HG03460 (cell line): ENCODE measurements around the gene FIGLA.

Experiments used
- ATAC-seq: cut with Tn5 transposase; IDR thresholded peaks from one replicate; pipeline ENCODE4 v1.9.1; 2021; ENCODE audit not compliant: unreplicated experiment

The FIGLA gene, protein sequence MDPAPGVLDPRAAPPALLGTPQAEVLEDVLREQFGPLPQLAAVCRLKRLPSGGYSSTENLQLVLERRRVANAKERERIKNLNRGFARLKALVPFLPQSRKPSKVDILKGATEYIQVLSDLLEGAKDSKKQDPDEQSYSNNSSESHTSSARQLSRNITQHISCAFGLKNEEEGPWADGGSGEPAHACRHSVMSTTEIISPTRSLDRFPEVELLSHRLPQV

GRCh38 chr2:70790136-70790828, at the start of gene FIGLA:
Gene FIGLA, minus strand, starts transcription at chr2:70790643. Its CDS starts 5 bp downstream, at chr2:70790638.
- no peak for ATAC-seq

- no peak for ATAC-seq
Observed at GRCh38 chr2:70837980-70838925, 47.8 kb upstream of the FIGLA start.

DNA sequence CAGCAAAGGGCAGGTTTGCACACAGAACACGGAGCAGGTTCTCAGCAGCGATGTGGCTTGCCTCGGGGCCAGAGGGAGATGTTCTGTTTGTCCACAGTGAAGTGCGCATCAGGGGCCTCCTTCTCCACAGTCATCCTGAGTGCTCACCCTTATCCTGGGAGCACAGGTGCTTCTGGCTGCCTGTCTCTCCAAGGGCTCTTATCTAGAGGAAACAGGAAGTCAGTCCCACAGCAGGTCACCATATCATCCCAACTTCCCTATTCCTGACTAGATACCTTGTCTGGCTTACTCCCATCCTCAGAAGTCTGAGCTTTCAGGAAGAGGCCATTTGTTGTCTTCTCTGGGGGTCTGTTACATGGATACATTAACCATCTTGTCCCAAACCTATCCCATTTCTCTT, 45.2 kb upstream of the FIGLA start, which contains the start of gene CD207:
CD207 (minus strand) TSS at position 174 of the 400 bp plus-strand sequence; CDS start at position 134, 40 bp downstream.
- ATAC-seq, result no peak

- no peak for ATAC-seq
Observed at GRCh38 chr2:70834881-70835280, 44.4 kb upstream of the FIGLA start.

DNA sequence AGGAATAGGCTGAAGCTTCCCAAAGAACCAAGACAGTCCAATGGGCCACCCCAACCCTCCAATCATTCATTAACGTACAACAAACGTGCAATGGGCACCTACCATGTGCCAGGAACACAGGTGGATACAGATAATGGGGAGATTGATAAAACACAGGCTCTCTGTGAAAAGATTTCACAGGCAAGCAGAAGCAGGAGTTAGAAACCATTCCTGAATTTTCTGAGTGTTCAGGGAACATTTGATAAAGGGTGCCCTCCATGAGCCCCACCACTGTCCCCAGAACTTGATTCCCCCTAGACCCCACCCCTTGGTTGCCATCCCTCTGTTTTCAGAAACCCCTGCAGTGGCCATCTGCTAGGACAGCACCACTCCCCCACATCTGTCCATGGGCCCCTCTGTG, 43.7 kb upstream of the FIGLA start:
- ATAC-seq, result no peak

DNA sequence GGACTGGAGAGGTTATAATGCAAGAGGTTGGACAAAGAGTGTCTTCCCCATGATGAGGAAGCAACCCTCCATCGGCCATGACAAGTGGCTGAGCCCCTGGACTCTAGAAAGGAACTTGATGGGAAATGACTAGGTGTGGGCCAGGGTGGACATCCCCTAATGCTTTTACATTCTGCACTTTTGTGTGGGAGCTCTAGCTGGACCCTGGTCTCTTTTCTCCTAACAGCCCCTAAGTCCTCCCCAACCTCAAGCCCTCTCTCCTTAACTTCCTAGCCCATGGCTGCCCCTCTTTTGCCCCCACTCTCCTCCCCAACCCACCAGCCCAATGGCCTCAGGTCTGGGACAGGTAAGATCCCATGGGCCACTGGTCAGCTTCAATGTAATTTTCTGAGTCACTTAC, 42.8 kb upstream of the FIGLA start:
- no peak for ATAC-seq

- no peak for ATAC-seq
Observed at GRCh38 chr2:70832386-70832785, 41.9 kb upstream of the FIGLA start.

DNA sequence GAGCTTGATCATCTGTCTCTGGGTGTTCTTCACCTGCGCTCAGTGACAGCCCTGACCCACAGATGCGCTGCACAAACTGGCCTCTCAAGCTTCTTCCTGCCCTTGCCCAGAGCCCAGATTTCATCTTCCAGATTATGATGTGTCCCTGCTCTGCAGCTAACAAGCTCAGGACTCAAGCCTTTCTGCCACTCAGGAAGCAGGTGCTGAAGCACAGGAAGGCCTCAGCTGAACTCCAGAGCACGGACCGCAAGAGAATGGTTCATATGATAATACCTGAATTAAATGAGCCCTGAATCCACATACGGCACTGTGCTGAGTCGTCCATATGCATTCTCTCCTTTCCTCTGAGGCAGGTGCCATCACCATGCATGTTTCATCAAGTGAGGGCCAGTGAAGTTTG, 41.4 kb upstream of the FIGLA start:
- no peak for ATAC-seq

DNA sequence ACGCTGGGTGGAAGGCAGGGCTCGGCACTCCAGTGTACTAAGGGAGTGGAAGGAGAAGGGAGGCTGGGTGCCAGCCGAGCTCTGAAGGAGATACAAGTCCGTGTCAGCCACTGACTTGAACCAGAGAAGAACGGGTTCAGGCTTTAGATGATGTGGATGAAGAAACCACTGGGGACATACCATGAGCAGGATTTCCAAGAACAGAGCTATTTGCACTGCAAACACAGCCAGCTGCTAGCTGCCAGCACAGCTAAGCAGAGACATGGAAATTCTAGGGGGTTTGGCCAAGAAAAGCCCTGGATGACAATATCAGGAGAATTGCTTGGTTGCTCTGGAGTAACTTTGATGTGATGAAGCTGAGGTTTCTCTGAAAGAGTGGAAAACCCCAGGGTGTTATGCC, 39.9 kb upstream of the FIGLA start:
- no peak for ATAC-seq

DNA sequence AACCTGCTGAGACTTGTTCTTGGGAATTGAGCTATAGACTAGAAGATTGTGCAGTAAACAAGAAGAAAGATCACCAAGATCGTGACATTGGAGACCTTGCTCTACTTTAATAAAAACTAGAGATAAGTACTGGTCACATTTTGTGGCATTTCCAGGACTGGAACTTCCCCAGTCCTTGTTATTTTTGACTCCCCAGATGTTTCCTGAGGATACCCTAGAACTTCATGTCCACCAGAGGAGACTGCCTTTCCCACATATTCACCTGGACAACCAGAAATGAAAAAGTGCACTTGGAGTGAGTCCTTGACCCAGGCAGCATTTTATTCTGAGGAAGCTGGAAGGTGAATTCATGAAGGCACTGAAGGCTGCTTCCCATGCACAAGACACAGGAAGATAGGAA, 39.5 kb upstream of the FIGLA start:
- no peak for ATAC-seq

DNA sequence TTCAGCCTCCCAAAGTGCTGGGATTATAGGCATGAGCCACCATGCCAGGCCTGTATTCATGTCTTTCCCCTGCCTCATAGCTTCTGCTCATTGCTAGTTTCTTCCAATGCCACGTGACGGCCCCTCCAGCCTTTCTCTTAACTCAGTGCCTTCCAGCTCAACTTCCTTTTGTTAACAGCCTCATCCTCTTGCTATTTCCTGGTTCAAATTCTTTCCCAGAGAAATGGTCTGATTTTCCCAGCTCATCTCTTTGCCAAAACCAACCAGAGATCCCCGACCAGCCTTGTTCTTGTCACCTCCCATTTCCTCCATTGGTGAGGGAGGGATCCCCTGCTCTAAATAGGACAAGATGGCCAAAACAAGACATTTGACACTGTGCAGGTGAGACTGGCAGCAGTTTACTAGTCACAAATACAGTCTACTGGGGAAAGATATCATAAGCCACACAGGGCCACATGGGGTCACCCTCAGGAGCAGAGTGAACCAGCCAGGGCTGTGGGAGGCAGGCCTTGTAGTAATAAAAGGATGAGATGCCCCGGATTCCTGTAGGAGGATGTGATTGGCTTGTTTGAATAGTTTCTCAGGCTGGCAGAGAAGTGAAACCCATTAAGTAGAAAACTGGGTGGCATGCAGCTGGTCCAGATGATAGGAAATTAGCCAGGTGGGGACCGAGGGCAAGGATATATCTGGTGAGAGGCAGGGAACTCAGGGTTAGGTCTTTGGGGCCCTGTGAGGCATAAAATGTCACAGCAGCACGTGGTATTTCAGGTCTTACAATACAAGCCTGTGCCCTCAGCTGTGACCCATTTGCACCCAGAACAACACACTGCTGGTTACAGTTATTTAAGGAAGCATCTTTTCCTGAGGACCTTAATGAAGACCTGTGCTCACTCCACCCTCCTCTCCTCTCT, 38.7 kb upstream of the FIGLA start:
- ATAC-seq, result no peak

GRCh38 chr2:70828115-70828514, 37.7 kb upstream of the FIGLA start:
- no peak for ATAC-seq

DNA sequence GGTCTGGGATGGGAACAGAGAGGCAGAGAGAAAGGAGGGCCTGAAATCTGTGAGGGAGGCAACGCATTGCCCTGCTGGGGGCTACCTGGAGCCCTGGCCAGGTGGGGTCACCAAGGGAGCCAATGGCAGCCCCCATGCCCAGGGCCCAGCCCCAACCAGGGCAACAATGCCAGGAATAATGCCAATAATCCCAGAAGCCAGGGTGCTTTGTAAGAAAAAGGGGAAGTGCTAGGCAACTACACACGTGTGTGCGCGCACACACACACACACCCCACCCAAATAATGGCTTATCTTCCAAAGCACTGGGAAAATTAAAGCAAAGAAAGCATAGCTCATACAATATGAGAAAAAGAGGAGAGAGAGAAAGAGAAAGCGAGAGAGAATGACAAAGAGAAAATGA, 36.9 kb upstream of the FIGLA start:
- no peak for ATAC-seq

GRCh38 chr2:70826696-70827350, 36.4 kb upstream of the FIGLA start:
- ATAC-seq, result no peak

- no peak for ATAC-seq
Observed at GRCh38 chr2:70823249-70823648, 32.8 kb upstream of the FIGLA start.

DNA sequence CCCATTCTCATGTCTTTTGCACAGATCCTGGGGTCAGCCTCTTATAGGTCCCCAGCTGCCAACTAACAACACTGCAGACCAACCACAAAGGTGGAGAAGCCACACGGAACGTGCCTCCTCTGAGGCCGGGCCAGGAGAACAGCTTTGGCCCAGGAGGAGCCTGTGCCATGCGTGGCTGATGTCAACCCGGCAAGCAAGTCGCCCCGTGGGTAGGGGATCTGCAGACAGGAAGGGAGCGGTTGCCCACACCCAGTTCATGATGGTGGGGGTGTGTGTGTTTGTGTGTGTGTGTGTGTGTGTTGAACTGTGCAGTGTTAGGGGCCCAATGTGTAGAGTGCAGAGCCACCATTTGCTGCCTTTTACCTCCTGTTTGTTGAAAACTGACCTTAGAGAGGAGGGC, 32.4 kb upstream of the FIGLA start:
- no peak for ATAC-seq

DNA sequence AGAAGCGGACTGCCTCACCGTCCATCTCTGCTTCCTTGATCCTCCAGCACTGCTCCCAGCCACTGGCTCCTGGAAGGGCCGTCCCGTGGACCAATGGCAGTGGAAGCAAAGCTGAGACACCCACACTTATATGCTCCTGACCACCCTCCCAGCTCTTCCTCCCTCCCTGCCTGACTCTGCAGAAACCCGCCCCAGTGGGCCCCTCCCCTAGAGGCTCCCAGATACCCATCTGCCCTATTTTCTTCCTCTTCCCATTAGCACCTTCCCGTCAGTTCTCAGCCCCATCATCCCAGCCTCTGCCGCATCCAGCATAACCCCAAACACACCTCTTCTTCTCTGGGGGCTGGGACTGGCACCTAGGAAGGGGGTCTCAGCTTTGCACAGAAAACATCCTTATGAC, 30.1 kb upstream of the FIGLA start, which contains the start of gene CLEC4F:
CLEC4F (minus strand) TSS at position 101 of the 400 bp plus-strand sequence; CDS start at position 25, 76 bp downstream.
- no peak for ATAC-seq

DNA sequence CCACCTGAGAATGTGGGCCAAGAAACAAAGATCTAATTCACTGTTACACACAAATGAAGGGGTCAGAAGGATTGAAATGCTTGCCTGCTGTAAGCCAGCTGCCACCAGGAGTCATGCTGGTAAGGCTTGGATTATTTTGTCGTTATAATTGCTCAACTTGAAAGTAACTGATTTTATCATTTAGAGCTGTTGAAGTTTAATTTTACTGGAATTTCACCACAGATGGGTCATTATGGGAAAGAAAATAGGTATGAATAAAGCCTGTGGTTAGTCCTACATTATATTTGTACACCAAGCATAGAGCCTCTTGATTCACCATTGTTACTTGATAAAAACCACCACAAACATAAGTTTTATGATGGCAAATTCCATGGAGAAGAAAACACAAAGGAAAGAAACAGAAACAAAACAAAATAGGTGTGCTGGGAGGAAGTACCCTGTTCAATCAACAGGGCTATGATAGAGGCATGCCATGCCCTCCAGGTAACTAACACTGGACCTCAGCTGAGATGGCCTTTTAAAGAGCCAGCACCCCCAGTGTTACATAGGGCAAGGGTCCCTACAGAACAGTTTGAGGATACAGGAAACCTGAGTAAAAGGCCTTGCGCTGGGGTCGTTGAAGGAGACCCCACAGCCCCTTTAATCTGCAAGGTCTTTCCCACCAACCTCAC, 27.0 kb upstream of the FIGLA start:
- ATAC-seq, result no peak

DNA sequence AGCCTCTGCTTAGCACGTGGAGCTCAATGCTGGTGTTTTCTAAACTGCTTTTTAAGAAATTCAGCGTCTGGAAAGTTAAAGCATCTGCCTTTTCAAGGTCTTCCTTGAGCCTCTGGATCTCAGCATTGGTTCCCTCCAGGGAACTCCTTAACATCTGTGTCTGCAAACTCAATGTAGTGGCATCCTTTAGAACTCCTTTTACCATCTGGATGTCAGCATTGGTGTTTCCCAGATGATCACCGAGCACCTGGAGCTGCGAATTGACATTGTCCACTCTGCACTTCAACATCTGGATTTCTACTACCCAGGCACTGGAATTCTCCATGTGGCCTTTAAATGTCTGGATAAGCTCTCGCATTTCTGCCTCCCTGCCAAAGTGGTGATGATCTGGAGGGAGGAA, 26.3 kb upstream of the FIGLA start:
- no peak for ATAC-seq
